DMS153 (cell line): Measurements from ENCODE around the gene ADGRV1.

Experiments used
- DNase-seq: peaks from one replicate; lab custom pipeline; 2025; lab: John Stamatoyannopoulos, UW

Gene ADGRV1

GRCh38 chr5:91206734-91207133 lies 648.1 kb downstream of the ADGRV1 start:
- no peak for DNase-seq

GRCh38 chr5:91207248-91207647 lies 648.7 kb downstream of the ADGRV1 start:
- DNase-seq = no peak

GRCh38 chr5:91211997-91212713 lies 653.6 kb downstream of the ADGRV1 start:
- DNase-seq = no peak

GRCh38 chr5:91212714-91213092 lies 654.1 kb downstream of the ADGRV1 start:
- no peak for DNase-seq
